Spinal cord (tissue), 10 donors: Measurements from ENCODE around the gene ITPA. TPM values are rescaled to one million over a fixed set of nuclear protein-coding genes. Genes with fewer than 3 reads are reported as not detected.
"Not testable (repeated sequence)": the region's sequence is repeated elsewhere in the genome, so short reads cannot be mapped to it uniquely, and the experiment has no call there.

ENCODE experiments used
- DNase-seq, 6 donors: peaks; one replicate each; pipeline versions ENCODE4 v3.0.0 to v3.0.0-alpha.2; 2013 to 2015; ENCODE audit warnings: low spot score in 6 of 6, low read depth in 4 of 6
- H3K27ac ChIP-seq: one replicate; pipeline ENCODE4 v1.5.1; 2013; ENCODE audit warnings: low read depth, low read length, control low read depth
- H3K27me3 ChIP-seq: one replicate; pipeline ENCODE4 v1.6.1; 2013; ENCODE audit warnings: low read length; ENCODE audit not compliant: control insufficient read depth, insufficient read depth
- H3K36me3 ChIP-seq: one replicate; pipeline ENCODE4 v1.6.1; 2013; ENCODE audit warnings: low read length; ENCODE audit not compliant: control insufficient read depth, insufficient read depth
- H3K4me1 ChIP-seq: one replicate; pipeline ENCODE4 v1.6.1; 2013; ENCODE audit warnings: low read length; ENCODE audit not compliant: control insufficient read depth, insufficient read depth
- H3K4me3 ChIP-seq: one replicate; pipeline ENCODE4 v1.5.1; 2013; ENCODE audit warnings: low read depth, low read length, control low read depth
- H3K9me3 ChIP-seq: one replicate; pipeline ENCODE4 v1.6.1; 2013; ENCODE audit warnings: low read length; ENCODE audit not compliant: control insufficient read depth, insufficient read depth
- WGBS: methylation state at CpG from one replicate; pipeline ENCODE4 v1.1.5; 2013; ENCODE audit warnings: missing lambda C conversion rate; ENCODE audit not compliant: insufficient coverage; 5-methylcytosine and 5-hydroxymethylcytosine counted together
- polyA plus RNA-seq, 2 donors: library from polyadenylated mRNA; unstranded; fragments of 120-200 nt; gene quantifications; one replicate each; pipeline ENCODE4 v1.2.1, GENCODE V29; 2013; ENCODE audit not compliant: insufficient read length in 2 of 2
- total RNA-seq, 2 donors: library from RNA; depleted of rRNA in 1 of 2; stranded (reverse); fragments of 120-200 nt in 1 of 2; fragments of >200 nt in 1 of 2; gene quantifications; one replicate each; pipeline versions ENCODE4 v1.2.3 to v1.2.4, GENCODE V29; 2013 to 2014
- donor health status: healthy.

ITPA gene
- total and polyA plus RNA-seq, 4 donors: 24.4 to 82.8 (median 58.7) TPM

- Histone ChIP-seq H3K27ac (no peak overlapping the region), H3K4me3 (no peak overlapping the region), H3K9me3 (no peaks in the 10 kb centered on the region), H3K36me3 (peaks cover 39% of the 10 kb centered on the region), H3K27me3 (no peaks in the 10 kb centered on the region), H3K4me1 (peaks cover 12% of the 10 kb centered on the region)
- no peak for DNase-seq
- 94% methylated on average over 5 of the region's 7 CpGs for WGBS
Measured at GRCh38 chr20:3213226-3213625, 3.9 kb downstream of the ITPA start.

- H3K4me3 ChIP-seq, H3K9me3 ChIP-seq, DNase-seq, H3K27me3 ChIP-seq, H3K4me1 ChIP-seq, H3K27ac ChIP-seq: not testable (repeated sequence)
- no CpG with 5 or more reads among the region's 7 CpGs for WGBS
- peaks cover 52% of the 10 kb centered on the region for H3K36me3 ChIP-seq
Measured at GRCh38 chr20:3215359-3215917, 6.1 kb downstream of the ITPA start.

GRCh38 chr20:3218307-3218988 lies 9.2 kb downstream of the ITPA start:
- no peaks in the 10 kb centered on the region for H3K27me3 ChIP-seq
- no peak overlapping the region for H3K4me3 ChIP-seq
- no peak overlapping the region for H3K27ac ChIP-seq
- H3K36me3 ChIP-seq: peaks cover 76% of the 10 kb centered on the region
- WGBS: 10% methylated on average over 25 of the region's 30 CpGs
- peaks cover 14% of the 10 kb centered on the region for H3K4me1 ChIP-seq
- no peaks in the 10 kb centered on the region for H3K9me3 ChIP-seq
- DNase-seq: peak in 1 of 6 donors; percentile 36

- no peak overlapping the region for H3K27ac ChIP-seq
- DNase-seq: no peak
- no peaks in the 10 kb centered on the region for H3K9me3 ChIP-seq
- no peaks in the 10 kb centered on the region for H3K27me3 ChIP-seq
- H3K4me3 ChIP-seq: no peak overlapping the region
- WGBS: 90% methylated on average over 16 of the region's 18 CpGs
- H3K4me1 ChIP-seq: peaks cover 14% of the 10 kb centered on the region
- peaks cover 65% of the 10 kb centered on the region for H3K36me3 ChIP-seq
Measured at GRCh38 chr20:3221398-3222226, 12.3 kb downstream of the ITPA start.

- no peak for DNase-seq
- WGBS: 78% methylated on average over 24 of the region's 25 CpGs
- Histone ChIP-seq H3K36me3 (peaks cover 69% of the 10 kb centered on the region), H3K27me3 (no peaks in the 10 kb centered on the region), H3K9me3 (no peaks in the 10 kb centered on the region), H3K4me1 (peaks cover 14% of the 10 kb centered on the region), H3K27ac (no peak overlapping the region), H3K4me3 (no peak overlapping the region)
Measured at GRCh38 chr20:3222635-3223600, 13.6 kb downstream of the ITPA start.

- no peak overlapping the region for H3K27ac ChIP-seq
- 66% methylated on average over 4 of the region's 6 CpGs for WGBS
- peaks cover 8% of the 10 kb centered on the region for H3K4me1 ChIP-seq
- H3K4me3 ChIP-seq: no peak overlapping the region
- peaks cover 70% of the 10 kb centered on the region for H3K36me3 ChIP-seq
- no peaks in the 10 kb centered on the region for H3K9me3 ChIP-seq
- H3K27me3 ChIP-seq: no peaks in the 10 kb centered on the region
- no peak for DNase-seq
Measured at GRCh38 chr20:3223651-3223993, 14.3 kb downstream of the ITPA start.

- Histone ChIP-seq H3K9me3 (no peaks in the 10 kb centered on the region), H3K4me3 (no peak overlapping the region), H3K27me3 (no peaks in the 10 kb centered on the region), H3K4me1 (peaks cover 6% of the 10 kb centered on the region), H3K36me3 (peaks cover 69% of the 10 kb centered on the region), H3K27ac (no peak overlapping the region)
- 83% methylated on average over 17 of the region's 20 CpGs for WGBS
- DNase-seq: no peak
Measured at GRCh38 chr20:3223994-3224680, 14.8 kb downstream of the ITPA start.

- H3K27ac ChIP-seq: no peak overlapping the region
- H3K9me3 ChIP-seq: no peaks in the 10 kb centered on the region
- DNase-seq: no peak
- no peak overlapping the region for H3K4me3 ChIP-seq
- 91% methylated on average over 4 of the region's 8 CpGs for WGBS
- no peaks in the 10 kb centered on the region for H3K27me3 ChIP-seq
- peaks cover 69% of the 10 kb centered on the region for H3K36me3 ChIP-seq
- peaks cover 6% of the 10 kb centered on the region for H3K4me1 ChIP-seq
Measured at GRCh38 chr20:3224681-3225421, 15.6 kb downstream of the ITPA start.
